A549 (cell line): ENCODE data around the gene LRRC8E. TPM values are rescaled to one million over a fixed set of nuclear protein-coding genes. Genes with fewer than 3 reads are reported as not detected.
A peak's percentile ranks its signal among the peaks of the same experiment; 100 is the strongest.

ENCODE experiments used
- ATAC-seq, 2 experiments: fragments of 200-7000 bp in 1 of 2; fragments of >200 bp in 1 of 2; cut with Nextera tagmentation in 1 of 2; cut with Tn5 transposase in 1 of 2; 3 replicates each; pipeline versions ENCODE4 v1.8.0 to v1.9.1; 2018 to 2020; ENCODE audit warnings: mild to moderate bottlenecking in 1 of 2, moderate library complexity in 1 of 2
- CTCF ChIA-PET: fragments of 300-600 bp; sonication (Branson Sonifier 250); formaldehyde crosslinking; extraction: SDS; loops from one replicate; lab custom pipeline; 2021; ENCODE audit warnings: antibody characterized with exemption, inconsistent platforms; lab: Yijun Ruan, JAX
- POLR2A ChIA-PET: fragments of 350-600 bp; formaldehyde crosslinking; extraction: SDS; loops from one replicate; lab custom pipeline; 2021; ENCODE audit warnings: antibody characterized with exemption, inconsistent platforms; lab: Yijun Ruan, JAX
- DNase-seq, 2 experiments: peaks; one replicate each; pipeline versions ENCODE4 v3.0.0 to v3.0.0-alpha.2; 2011 to 2016; ENCODE audit warnings: low read depth in 1 of 2, low spot score in 1 of 2
- FAIRE-seq: peaks from 2 replicates; lab custom pipeline; 2011; peaks lifted over from hg19 to GRCh38; lab: Jason Lieb, UNC
- H3K27ac ChIP-seq, 2 experiments: fragments of >200 bp; sonication (Bioruptor Twin); formaldehyde crosslinking; 3 replicates each; pipeline ENCODE4 v1.5.1; 2016 to 2017
- H3K4me1 ChIP-seq: fragments of >200 bp; sonication (Bioruptor Twin); formaldehyde crosslinking; 3 replicates; pipeline ENCODE4 v1.6.1; 2016
- H3K4me2 ChIP-seq: fragments of >200 bp; sonication (Bioruptor Twin); formaldehyde crosslinking; 3 replicates; pipeline ENCODE4 v1.6.1; 2016
- H3K4me3 ChIP-seq: fragments of >200 bp; sonication (Bioruptor Twin); formaldehyde crosslinking; 3 replicates; pipeline ENCODE4 v1.5.1; 2016
- H3K9me3 ChIP-seq: fragments of >200 bp; sonication (Bioruptor Twin); formaldehyde crosslinking; 3 replicates; pipeline ENCODE4 v1.6.1; 2016
- BCL3 ChIP-seq: fragments of >200 bp; sonication (Bioruptor Twin); formaldehyde crosslinking; IDR thresholded peaks from 3 replicates; pipeline ENCODE4 v1.6.1; 2016
- CBX2 ChIP-seq: fragments of 200-600 bp; sonication (generic); IDR thresholded peaks from 2 replicates; pipeline ENCODE4 v1.6.1; 2016; ENCODE audit warnings: low read depth, mild to moderate bottlenecking, borderline replicate concordance
- CEBPB ChIP-seq, 2 experiments: fragments of >200 bp in 1 of 2; sonication (Bioruptor Twin) in 1 of 2; formaldehyde crosslinking in 1 of 2; IDR thresholded peaks; 2 replicates each; pipeline ENCODE4 v1.6.1; 2012 to 2016
- CHD2 ChIP-seq: fragments of 150-350 bp; IDR thresholded peaks from 2 replicates; pipeline ENCODE4 v1.6.1; 2014; ENCODE audit warnings: low read length; ENCODE audit not compliant: partially characterized antibody
- FOSB ChIP-seq: fragments of 250-450 bp; sonication (Bioruptor Pico); IDR thresholded peaks from 2 replicates; pipeline ENCODE4 v1.5.0; 2020; ENCODE audit warnings: mild to moderate bottlenecking, moderate library complexity
- FOXS1 ChIP-seq: fragments of 250-450 bp; sonication (Bioruptor Pico); IDR thresholded peaks from 2 replicates; pipeline ENCODE4 v1.5.0; 2020; ENCODE audit warnings: mild to moderate bottlenecking, moderate library complexity
- GATA3 ChIP-seq: IDR thresholded peaks from 2 replicates; pipeline ENCODE4 v1.6.1; 2012; ENCODE audit warnings: borderline replicate concordance
- HEYL ChIP-seq: fragments of 250-450 bp; sonication (Bioruptor Pico); IDR thresholded peaks from 2 replicates; pipeline ENCODE4 v1.8.0; 2021; ENCODE audit warnings: mild to moderate bottlenecking, moderate library complexity
- HOXA7 ChIP-seq: fragments of 250-450 bp; sonication (Bioruptor Pico); IDR thresholded peaks from 2 replicates; pipeline ENCODE4 v1.5.0; 2020; ENCODE audit warnings: mild to moderate bottlenecking, moderate library complexity
- HOXB5 ChIP-seq: fragments of 250-450 bp; sonication (Bioruptor Pico); IDR thresholded peaks from 2 replicates; pipeline ENCODE4 v1.5.0; 2020; ENCODE audit warnings: mild to moderate bottlenecking, moderate library complexity
- JUN ChIP-seq, 2 experiments: fragments of >200 bp; sonication (Bioruptor Twin); formaldehyde crosslinking; IDR thresholded peaks; 2 replicates in 1 of 2; 3 replicates in 1 of 2; pipeline ENCODE4 v1.6.1; 2016 to 2017
- JUNB ChIP-seq: fragments of >200 bp; sonication (Bioruptor Twin); formaldehyde crosslinking; IDR thresholded peaks from 2 replicates; pipeline ENCODE4 v1.6.1; 2016
- KDM1A ChIP-seq: fragments of 200-600 bp; sonication (generic); IDR thresholded peaks from 2 replicates; pipeline ENCODE4 v1.6.1; 2016; ENCODE audit warnings: low read depth, mild to moderate bottlenecking
- MAX ChIP-seq: IDR thresholded peaks from 2 replicates; pipeline ENCODE4 v1.6.1; 2012
- MYC ChIP-seq: IDR thresholded peaks from 2 replicates; pipeline ENCODE4 v1.6.1; 2012; ENCODE audit warnings: mild to moderate bottlenecking, inconsistent platforms, low read length, improper control_type of control experiment, borderline replicate concordance
- NPAS2 ChIP-seq: fragments of 250-450 bp; sonication (Bioruptor Pico); IDR thresholded peaks from 2 replicates; pipeline ENCODE4 v1.8.0; 2022; ENCODE audit warnings: mild to moderate bottlenecking, moderate library complexity, borderline replicate concordance
- PHF8 ChIP-seq: fragments of 200-600 bp; sonication (generic); IDR thresholded peaks from 2 replicates; pipeline ENCODE4 v1.6.1; 2016; ENCODE audit warnings: low read depth, mild to moderate bottlenecking, antibody characterized with exemption, moderate library complexity, borderline replicate concordance
- POLR2A ChIP-seq: IDR thresholded peaks from 2 replicates; pipeline ENCODE4 v1.6.1; 2012; ENCODE audit warnings: mild to moderate bottlenecking, low read length
- RFX5 ChIP-seq: fragments of 450-650 bp; IDR thresholded peaks from 2 replicates; pipeline ENCODE4 v1.7.1; 2014; ENCODE audit warnings: antibody characterized with exemption, mild to moderate bottlenecking, moderate library complexity
- RNF2 ChIP-seq: fragments of 200-600 bp; sonication (generic); IDR thresholded peaks from 2 replicates; pipeline ENCODE4 v1.6.1; 2016; ENCODE audit warnings: low read depth, mild to moderate bottlenecking, antibody characterized with exemption, moderate library complexity, borderline replicate concordance
- SMC3 ChIP-seq: fragments of >200 bp; sonication (Bioruptor Twin); formaldehyde crosslinking; IDR thresholded peaks from 3 replicates; pipeline ENCODE4 v1.6.1; 2018; ENCODE audit warnings: inconsistent platforms
- SREBF2 ChIP-seq: fragments of 450-650 bp; IDR thresholded peaks from 2 replicates; pipeline ENCODE4 v1.6.1; 2014; ENCODE audit warnings: mild to moderate bottlenecking, moderate library complexity
- USF2 ChIP-seq: fragments of 450-650 bp; IDR thresholded peaks from 2 replicates; pipeline ENCODE4 v1.6.1; 2014; ENCODE audit warnings: antibody characterized with exemption
- ZC3H11A ChIP-seq: fragments of 450-650 bp; IDR thresholded peaks from 2 replicates; pipeline ENCODE4 v1.6.1; 2014; ENCODE audit warnings: antibody characterized with exemption, mild to moderate bottlenecking
- ZFP36 ChIP-seq: fragments of 450-650 bp; IDR thresholded peaks from 2 replicates; pipeline ENCODE4 v1.6.1; 2014; ENCODE audit warnings: borderline replicate concordance; ENCODE audit not compliant: partially characterized antibody
- ZNF302 ChIP-seq: fragments of 250-450 bp; sonication (Bioruptor Pico); IDR thresholded peaks from 2 replicates; pipeline ENCODE4 v1.9.0; 2021; ENCODE audit warnings: inconsistent platforms, mild to moderate bottlenecking, moderate library complexity
- ZSCAN20 ChIP-seq: fragments of 250-450 bp; sonication (Bioruptor Pico); IDR thresholded peaks from 2 replicates; pipeline ENCODE4 v1.8.0; 2022; ENCODE audit warnings: mild to moderate bottlenecking, moderate library complexity
- WGBS: methylation state at CpG from one replicate; pipeline ENCODE4 v1.1.6; 2017; ENCODE audit errors: missing lambda C conversion rate; 5-methylcytosine and 5-hydroxymethylcytosine counted together
- polyA plus RNA-seq, 4 experiments: library from polyadenylated mRNA; depleted of rRNA in 3 of 4; stranded (reverse); fragments of >200 nt; fragmentation: RNase III in 1 of 4; extraction: RNeasy Plus Mini Kit Qiagen cat#74134 plus additional on column Dnase treatment in 1 of 4; gene quantifications; 2 replicates in 3 of 4; 3 replicates in 1 of 4; pipeline ENCODE4 v1.2.3, GENCODE V29; 2011 to 2017
- TF ChIP-seq, protein P1 (sequence below): IDR thresholded peaks from 2 replicates; pipeline ENCODE4 v1.6.1; 2012; ENCODE audit warnings: low read depth, borderline replicate concordance
- TF ChIP-seq, protein P2 (sequence below): fragments of 250-450 bp; sonication (Bioruptor Pico); IDR thresholded peaks from 2 replicates; pipeline ENCODE4 v1.5.0; 2021; ENCODE audit warnings: mild to moderate bottlenecking, moderate library complexity, borderline replicate concordance
- TF ChIP-seq, protein P3 (sequence below): fragments of 200-600 bp; sonication (generic); IDR thresholded peaks from 2 replicates; pipeline ENCODE4 v1.6.1; 2016; ENCODE audit warnings: antibody characterized with exemption, mild to moderate bottlenecking, moderate library complexity

The LRRC8E gene
- polyA plus RNA-seq, 2 of the 4 experiments (the other 2 are of a cell fraction), result 4.0 to 4.4 TPM

- DNase-seq (peak; percentile 60 to 94), ATAC-seq (peak; percentile 27 to 71), FAIRE-seq (no peak)
- H3K27ac ChIP-seq, result peak within 1 kb of the TSS; percentile 95 to 96
- ChIA-PET POLR2A (interaction anchor here (0.6 to 2.0 kb wide), 8 partner anchors 12 to 347 kb away, joined by 3 to 17 read pairs (median 3); partner anchors contain the start of genes MAP2K7 and TIMM44), CTCF (interaction anchor here (1.3 to 2.7 kb wide), 5 partner anchors 10 to 67 kb away, joined by 4 to 10 read pairs (median 7); partner anchors contain the start of gene TIMM44)
- TF ChIP-seq, protein P1, sequence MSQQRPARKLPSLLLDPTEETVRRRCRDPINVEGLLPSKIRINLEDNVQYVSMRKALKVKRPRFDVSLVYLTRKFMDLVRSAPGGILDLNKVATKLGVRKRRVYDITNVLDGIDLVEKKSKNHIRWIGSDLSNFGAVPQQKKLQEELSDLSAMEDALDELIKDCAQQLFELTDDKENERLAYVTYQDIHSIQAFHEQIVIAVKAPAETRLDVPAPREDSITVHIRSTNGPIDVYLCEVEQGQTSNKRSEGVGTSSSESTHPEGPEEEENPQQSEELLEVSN, result peak; percentile 45; the same call in 1 of the 2 replicates
- TF ChIP-seq RFX5 (no peak), HOXB5 (CRISPR knock-in tag) (no peak), NPAS2 (CRISPR knock-in tag) (no peak), CBX2 (no peak), HOXA7 (CRISPR knock-in tag) (no peak), ZNF302 (CRISPR knock-in tag) (no peak), CEBPB (IDR thresholded peaks at IDR 0.05) (no peak), FOSB (CRISPR knock-in tag) (no peak), USF2 (no peak), SREBF2 (no peak), MAX (peak; percentile 47; the same call in 1 of the 2 replicates), JUN (IDR thresholded peaks at IDR 0.05) (peak; percentile 66 to 75; a peak in 3 of 5 replicates), ZSCAN20 (no peak), MYC (no peak), POLR2A (peak; percentile 51), KDM1A (no peak), RNF2 (no peak), GATA3 (no peak), HEYL (CRISPR knock-in tag) (no peak), ZC3H11A (no peak), BCL3 (peak; percentile 69; the same call in 1 of the 3 replicates), PHF8 (0 out of 2 replicates have a peak, but pooled peaks have one; percentile 20), CHD2 (peak; percentile 65), ZFP36 (no peak), SMC3 (no peak), JUNB (no peak), FOXS1 (CRISPR knock-in tag) (no peak)
- TF ChIP-seq, protein P2, sequence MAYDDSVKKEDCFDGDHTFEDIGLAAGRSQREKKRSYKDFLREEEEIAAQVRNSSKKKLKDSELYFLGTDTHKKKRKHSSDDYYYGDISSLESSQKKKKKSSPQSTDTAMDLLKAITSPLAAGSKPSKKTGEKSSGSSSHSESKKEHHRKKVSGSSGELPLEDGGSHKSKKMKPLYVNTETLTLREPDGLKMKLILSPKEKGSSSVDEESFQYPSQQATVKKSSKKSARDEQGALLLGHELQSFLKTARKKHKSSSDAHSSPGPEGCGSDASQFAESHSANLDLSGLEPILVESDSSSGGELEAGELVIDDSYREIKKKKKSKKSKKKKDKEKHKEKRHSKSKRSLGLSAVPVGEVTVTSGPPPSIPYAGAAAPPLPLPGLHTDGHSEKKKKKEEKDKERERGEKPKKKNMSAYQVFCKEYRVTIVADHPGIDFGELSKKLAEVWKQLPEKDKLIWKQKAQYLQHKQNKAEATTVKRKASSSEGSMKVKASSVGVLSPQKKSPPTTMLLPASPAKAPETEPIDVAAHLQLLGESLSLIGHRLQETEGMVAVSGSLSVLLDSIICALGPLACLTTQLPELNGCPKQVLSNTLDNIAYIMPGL (CRISPR knock-in tag), result no peak
- TF ChIP-seq, protein P3, sequence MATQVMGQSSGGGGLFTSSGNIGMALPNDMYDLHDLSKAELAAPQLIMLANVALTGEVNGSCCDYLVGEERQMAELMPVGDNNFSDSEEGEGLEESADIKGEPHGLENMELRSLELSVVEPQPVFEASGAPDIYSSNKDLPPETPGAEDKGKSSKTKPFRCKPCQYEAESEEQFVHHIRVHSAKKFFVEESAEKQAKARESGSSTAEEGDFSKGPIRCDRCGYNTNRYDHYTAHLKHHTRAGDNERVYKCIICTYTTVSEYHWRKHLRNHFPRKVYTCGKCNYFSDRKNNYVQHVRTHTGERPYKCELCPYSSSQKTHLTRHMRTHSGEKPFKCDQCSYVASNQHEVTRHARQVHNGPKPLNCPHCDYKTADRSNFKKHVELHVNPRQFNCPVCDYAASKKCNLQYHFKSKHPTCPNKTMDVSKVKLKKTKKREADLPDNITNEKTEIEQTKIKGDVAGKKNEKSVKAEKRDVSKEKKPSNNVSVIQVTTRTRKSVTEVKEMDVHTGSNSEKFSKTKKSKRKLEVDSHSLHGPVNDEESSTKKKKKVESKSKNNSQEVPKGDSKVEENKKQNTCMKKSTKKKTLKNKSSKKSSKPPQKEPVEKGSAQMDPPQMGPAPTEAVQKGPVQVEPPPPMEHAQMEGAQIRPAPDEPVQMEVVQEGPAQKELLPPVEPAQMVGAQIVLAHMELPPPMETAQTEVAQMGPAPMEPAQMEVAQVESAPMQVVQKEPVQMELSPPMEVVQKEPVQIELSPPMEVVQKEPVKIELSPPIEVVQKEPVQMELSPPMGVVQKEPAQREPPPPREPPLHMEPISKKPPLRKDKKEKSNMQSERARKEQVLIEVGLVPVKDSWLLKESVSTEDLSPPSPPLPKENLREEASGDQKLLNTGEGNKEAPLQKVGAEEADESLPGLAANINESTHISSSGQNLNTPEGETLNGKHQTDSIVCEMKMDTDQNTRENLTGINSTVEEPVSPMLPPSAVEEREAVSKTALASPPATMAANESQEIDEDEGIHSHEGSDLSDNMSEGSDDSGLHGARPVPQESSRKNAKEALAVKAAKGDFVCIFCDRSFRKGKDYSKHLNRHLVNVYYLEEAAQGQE, result peak; percentile 45
- H3K9me3 ChIP-seq, result no peaks in the 10 kb centered on the region
- H3K4me2 ChIP-seq, result peak within 1 kb of the TSS; percentile 99
- 35% methylated on average over 18 of the region's 62 CpGs for WGBS
- H3K4me1 ChIP-seq, result peaks cover 19% of the 10 kb centered on the region
- H3K4me3 ChIP-seq, result peak within 1 kb of the TSS; percentile 72
Observed at GRCh38 chr19:7919610-7920518, 31.6 kb downstream of the LRRC8E start, which contains the start of gene SNAPC2. Gene SNAPC2, plus strand, starts transcription at chr19:7920338. Its CDS starts 29 bp downstream, at chr19:7920367.
